ENCODE measurements around the gene SFMBT2. TPM values are rescaled to one million over a fixed set of nuclear protein-coding genes. Genes with fewer than 3 reads are reported as not detected.

SFMBT2 gene
- total and polyA plus RNA-seq, 10 of the 15 experiments (the other 5 are each of a cell fraction or from before 2014, with no cell fraction given), result 2.8 to 29.6 (median 15.1) TPM

GRCh38 chr10:7298495-7298894 is 112.3 kb downstream of the SFMBT2 start:
- POLR2A ChIA-PET, result no interaction called here
- WGBS (ENCODE audit: insufficient coverage, insufficient replicate concordance, low lambda C conversion rate, missing lambda C conversion rate), result 79% methylated on average over 7 of the region's 7 CpGs
- CTCF ChIA-PET, result no interaction called here

More at GRCh38 chr10:7298495-7298894, 112.3 kb downstream of the SFMBT2 start:
- no peaks in the 10 kb centered on the region for H3K4me1 ChIP-seq (ENCODE audit: control insufficient read depth, insufficient read depth, low read length)
- peaks cover 2% of the 10 kb centered on the region; the same call in 1 of the 2 replicates for H4K20me1 ChIP-seq (ENCODE audit: control insufficient read depth, insufficient read depth)
- ATAC-seq (no peak), DNase-seq (ENCODE audit: low read depth, low spot score) (no peak), FAIRE-seq (no peak)
- ChIA-PET SMC1A (ENCODE audit: uncharacterized antibody, unreplicated experiment) (interaction anchor here (0.6 kb wide), 1 partner anchor 77 kb away, joined by 5 read pairs; no protein-coding TSS in a partner anchor), RAD21 (ENCODE audit: unreplicated experiment) (no interaction called here)
- no peak overlapping the region for H3K4me3 ChIP-seq
- no peak overlapping the region for H3K4me2 ChIP-seq (ENCODE audit: control insufficient read depth, insufficient read depth)
- TF ChIP-seq NR2F1 (conservative IDR thresholded peaks at IDR 0.05) (no peak), TARDBP (IDR thresholded peaks at IDR 0.05; ENCODE audit: borderline replicate concordance) (no peak), MYC (IDR thresholded peaks at IDR 0.05; ENCODE audit: insufficient read depth, insufficient read length, insufficient replicate concordance, low read length, severe bottlenecking) (no peak), KLF5 (IDR thresholded peaks at IDR 0.05; ENCODE audit: partially characterized antibody) (no peak), ZZZ3 (IDR thresholded peaks at IDR 0.05; ENCODE audit: control insufficient read depth, insufficient read length, low read depth) (no peak), TCF3 (IDR thresholded peaks at IDR 0.05; ENCODE audit: borderline replicate concordance, insufficient read depth, low read depth, low read length) (peak; percentile 10; the same call in 1 of the 2 replicates), TAF1 (IDR thresholded peaks at IDR 0.05; ENCODE audit: borderline replicate concordance, low read depth, low read length) (no peak), BCL3 (IDR thresholded peaks at IDR 0.05; ENCODE audit: borderline replicate concordance, insufficient read depth, low read depth, low read length, poor library complexity, severe bottlenecking) (peak; percentile 90), CHD2 (IDR thresholded peaks at IDR 0.05; ENCODE audit: borderline replicate concordance, low read depth, low read length) (no peak), ZBTB33 (IDR thresholded peaks at IDR 0.05) (no peak), POLR2A (IDR thresholded peaks at IDR 0.05; ENCODE audit: low read depth, low read length) (no peak), REST (IDR thresholded peaks at IDR 0.05; ENCODE audit: low read depth, low read length) (no peak), JUNB (IDR thresholded peaks at IDR 0.05) (no peak), RCOR1 (conservative IDR thresholded peaks at IDR 0.05; ENCODE audit: low read depth, low read length) (no peak)
- TF ChIP-seq, protein P1, sequence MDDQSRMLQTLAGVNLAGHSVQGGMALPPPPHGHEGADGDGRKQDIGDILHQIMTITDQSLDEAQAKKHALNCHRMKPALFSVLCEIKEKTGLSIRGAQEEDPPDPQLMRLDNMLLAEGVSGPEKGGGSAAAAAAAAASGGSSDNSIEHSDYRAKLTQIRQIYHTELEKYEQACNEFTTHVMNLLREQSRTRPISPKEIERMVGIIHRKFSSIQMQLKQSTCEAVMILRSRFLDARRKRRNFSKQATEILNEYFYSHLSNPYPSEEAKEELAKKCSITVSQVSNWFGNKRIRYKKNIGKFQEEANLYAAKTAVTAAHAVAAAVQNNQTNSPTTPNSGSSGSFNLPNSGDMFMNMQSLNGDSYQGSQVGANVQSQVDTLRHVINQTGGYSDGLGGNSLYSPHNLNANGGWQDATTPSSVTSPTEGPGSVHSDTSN (IDR thresholded peaks at IDR 0.05; ENCODE audit: insufficient replicate concordance, low read depth, low read length), result peak; percentile 49
- H3K9ac ChIP-seq (ENCODE audit: control insufficient read depth, insufficient read depth, low read length), result no peak overlapping the region
- H3K27me3 ChIP-seq (replicated peaks in 1 of 2; ENCODE audit: control insufficient read depth in 2 of 2, insufficient read depth in 2 of 2, low read length in 1 of 2), result no peaks in the 10 kb centered on the region
- H3K9me3 ChIP-seq (replicated peaks; ENCODE audit: control insufficient read depth, insufficient read depth, low read length), result no peaks in the 10 kb centered on the region
- intact Hi-C loops (cut with micrococcal nuclease; ENCODE audit: unreplicated experiment), result no loop called here
- no TSS peak for BruUV-seq (replicated peaks)
- in situ Hi-C loops (cut with MboI), result no loop called here
- H3K36me3 ChIP-seq (ENCODE audit: control insufficient read depth in 2 of 2, insufficient read depth in 2 of 2, low read length in 1 of 2), result peaks cover 13 to 17% of the 10 kb centered on the region in 2 experiments; a peak in 3 of 4 replicates
- peaks cover 57% of the 10 kb centered on the region for H3K79me2 ChIP-seq (ENCODE audit: control insufficient read depth, insufficient read depth, low read length)
- H2AFZ ChIP-seq (ENCODE audit: control insufficient read depth, low read depth, low read length), result no peak overlapping the region
- no peak overlapping the region for H3K27ac ChIP-seq (ENCODE audit: control insufficient read depth, insufficient read depth)
